Measurements from ENCODE around the gene AP5Z1. TPM values are rescaled to one million over a fixed set of nuclear protein-coding genes. Genes with fewer than 3 reads are reported as not detected.
A peak's percentile ranks its signal among the peaks of the same experiment; 100 is the strongest.

Gene AP5Z1
- polyA plus RNA-seq, 4 donors: 35.8 to 116 (median 64.2) TPM

GRCh38 chr7:4759211-4759610 is 16.2 kb upstream of the AP5Z1 start:
- H3K9me3 ChIP-seq (ENCODE audit: control insufficient read depth in 2 of 2, insufficient read depth in 1 of 2, low read depth in 1 of 2, low read length in 1 of 2): no peaks in the 10 kb centered on the region
- no peaks in the 10 kb centered on the region for H3K4me1 ChIP-seq (ENCODE audit: control insufficient read depth in 3 of 3, insufficient read depth in 2 of 3, low read depth in 1 of 3, low read length in 2 of 3)
- no peaks in the 10 kb centered on the region for H3K27me3 ChIP-seq (ENCODE audit: control insufficient read depth in 3 of 3, insufficient read depth in 3 of 3, low read length in 3 of 3)
- 95 to 98% (median 97%) methylated on average over 35 to 40 of the region's 40 CpGs for whole genome bisulfite sequencing, 3 donors
- peaks cover 17 to 95% (median 24%) of the 10 kb centered on the region in 3 donors for H3K36me3 ChIP-seq (ENCODE audit: control insufficient read depth in 3 of 3, insufficient read depth in 2 of 3, low read depth in 1 of 3, low read length in 3 of 3)
- FAIRE-seq (no peak), DNase-seq (no peak)
- H3K4me3 ChIP-seq (ENCODE audit: low read depth in 1 of 3, low read length in 3 of 3): no peak overlapping the region
- no peak overlapping the region for H3K27ac ChIP-seq (ENCODE audit: low read depth in 1 of 3, low read length in 2 of 3)

GRCh38 chr7:4760952-4761351 is 14.5 kb upstream of the AP5Z1 start:
- H3K4me1 ChIP-seq (ENCODE audit: control insufficient read depth in 3 of 3, insufficient read depth in 2 of 3, low read depth in 1 of 3, low read length in 2 of 3): no peaks in the 10 kb centered on the region
- H3K27ac ChIP-seq (ENCODE audit: low read depth in 1 of 3, low read length in 2 of 3): no peak overlapping the region
- H3K27me3 ChIP-seq (ENCODE audit: control insufficient read depth in 3 of 3, insufficient read depth in 3 of 3, low read length in 3 of 3): no peaks in the 10 kb centered on the region
- FAIRE-seq: no peak
- WGBS, 3 donors: 94 to 97% (median 97%) methylated on average over 26 of the region's 26 CpGs
- DNase-seq: no peak
- H3K4me3 ChIP-seq (ENCODE audit: low read depth in 1 of 3, low read length in 3 of 3): no peak overlapping the region
- H3K36me3 ChIP-seq (ENCODE audit: control insufficient read depth in 3 of 3, insufficient read depth in 2 of 3, low read depth in 1 of 3, low read length in 3 of 3): peaks cover 12 to 98% (median 21%) of the 10 kb centered on the region in 3 donors
- no peaks in the 10 kb centered on the region for H3K9me3 ChIP-seq (ENCODE audit: control insufficient read depth in 2 of 2, insufficient read depth in 1 of 2, low read depth in 1 of 2, low read length in 1 of 2)

GRCh38 chr7:4762121-4763055 is 13.0 kb upstream of the AP5Z1 start:
- FAIRE-seq (no peak), DNase-seq (no peak)
- peaks cover 10 to 97% (median 19%) of the 10 kb centered on the region in 3 donors for H3K36me3 ChIP-seq (ENCODE audit: control insufficient read depth in 3 of 3, insufficient read depth in 2 of 3, low read depth in 1 of 3, low read length in 3 of 3)
- H3K27ac ChIP-seq (ENCODE audit: low read depth in 1 of 3, low read length in 2 of 3): no peak overlapping the region
- H3K4me3 ChIP-seq (ENCODE audit: low read depth in 1 of 3, low read length in 3 of 3): no peak overlapping the region
- H3K4me1 ChIP-seq (ENCODE audit: control insufficient read depth in 3 of 3, insufficient read depth in 2 of 3, low read depth in 1 of 3, low read length in 2 of 3): no peaks in the 10 kb centered on the region
- no peaks in the 10 kb centered on the region for H3K9me3 ChIP-seq (ENCODE audit: control insufficient read depth in 2 of 2, insufficient read depth in 1 of 2, low read depth in 1 of 2, low read length in 1 of 2)
- WGBS, 3 donors: 93 to 96% (median 94%) methylated on average over 51 to 54 of the region's 54 CpGs
- no peaks in the 10 kb centered on the region for H3K27me3 ChIP-seq (ENCODE audit: control insufficient read depth in 3 of 3, insufficient read depth in 3 of 3, low read length in 3 of 3)

- DNase-seq (no peak), FAIRE-seq (no peak)
- H3K9me3 ChIP-seq (ENCODE audit: control insufficient read depth in 2 of 2, insufficient read depth in 1 of 2, low read depth in 1 of 2, low read length in 1 of 2): no peaks in the 10 kb centered on the region
- H3K4me1 ChIP-seq (ENCODE audit: control insufficient read depth in 3 of 3, insufficient read depth in 2 of 3, low read depth in 1 of 3, low read length in 2 of 3): no peaks in the 10 kb centered on the region
- peaks cover 10 to 93% (median 13%) of the 10 kb centered on the region in 3 donors for H3K36me3 ChIP-seq (ENCODE audit: control insufficient read depth in 3 of 3, insufficient read depth in 2 of 3, low read depth in 1 of 3, low read length in 3 of 3)
- 95% methylated on average over 32 of the region's 32 CpGs for WGBS, 3 donors
- H3K27me3 ChIP-seq (ENCODE audit: control insufficient read depth in 3 of 3, insufficient read depth in 3 of 3, low read length in 3 of 3): no peaks in the 10 kb centered on the region
- no peak overlapping the region for H3K27ac ChIP-seq (ENCODE audit: low read depth in 1 of 3, low read length in 2 of 3)
- no peak overlapping the region for H3K4me3 ChIP-seq (ENCODE audit: low read depth in 1 of 3, low read length in 3 of 3)
These were observed 12.2 kb upstream of the AP5Z1 start for GRCh38 chr7:4763091-4763793.

DNA sequence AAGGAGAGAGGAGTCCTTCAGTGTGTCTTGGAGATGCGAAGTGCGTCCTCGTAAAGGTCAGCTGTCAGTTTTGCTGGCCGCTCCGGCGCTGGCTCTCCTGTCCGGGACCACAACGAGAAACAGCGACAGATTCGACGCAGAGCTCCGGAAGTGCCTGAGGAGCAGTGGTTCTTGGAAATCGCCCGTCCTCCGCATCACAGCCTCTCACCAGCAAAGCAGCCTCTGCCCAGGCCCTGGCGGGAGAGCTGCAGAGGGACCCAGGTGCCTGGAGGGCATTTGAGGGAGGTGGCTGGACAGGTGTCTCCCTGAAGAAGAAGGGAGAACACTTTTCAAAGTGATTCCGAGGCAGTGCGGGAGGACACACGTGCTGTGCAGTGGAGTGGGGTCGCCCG is 11.6 kb upstream of the AP5Z1 start:
- no peak for DNase-seq
- Histone ChIP-seq H3K4me3 (ENCODE audit: low read depth in 1 of 3, low read length in 3 of 3) (no peak overlapping the region), H3K4me1 (ENCODE audit: control insufficient read depth in 3 of 3, insufficient read depth in 2 of 3, low read depth in 1 of 3, low read length in 2 of 3) (no peaks in the 10 kb centered on the region), H3K9me3 (ENCODE audit: control insufficient read depth in 2 of 2, insufficient read depth in 1 of 2, low read depth in 1 of 2, low read length in 1 of 2) (no peaks in the 10 kb centered on the region), H3K36me3 (ENCODE audit: control insufficient read depth in 3 of 3, insufficient read depth in 2 of 3, low read depth in 1 of 3, low read length in 3 of 3) (peaks cover 7 to 93% (median 13%) of the 10 kb centered on the region in 3 donors), H3K27ac (ENCODE audit: low read depth in 1 of 3, low read length in 2 of 3) (no peak overlapping the region), H3K27me3 (ENCODE audit: control insufficient read depth in 3 of 3, insufficient read depth in 3 of 3, low read length in 3 of 3) (no peaks in the 10 kb centered on the region)
- FAIRE-seq: no peak
- WGBS, 3 donors: 97 to 98% (median 98%) methylated on average over 21 of the region's 21 CpGs

DNA sequence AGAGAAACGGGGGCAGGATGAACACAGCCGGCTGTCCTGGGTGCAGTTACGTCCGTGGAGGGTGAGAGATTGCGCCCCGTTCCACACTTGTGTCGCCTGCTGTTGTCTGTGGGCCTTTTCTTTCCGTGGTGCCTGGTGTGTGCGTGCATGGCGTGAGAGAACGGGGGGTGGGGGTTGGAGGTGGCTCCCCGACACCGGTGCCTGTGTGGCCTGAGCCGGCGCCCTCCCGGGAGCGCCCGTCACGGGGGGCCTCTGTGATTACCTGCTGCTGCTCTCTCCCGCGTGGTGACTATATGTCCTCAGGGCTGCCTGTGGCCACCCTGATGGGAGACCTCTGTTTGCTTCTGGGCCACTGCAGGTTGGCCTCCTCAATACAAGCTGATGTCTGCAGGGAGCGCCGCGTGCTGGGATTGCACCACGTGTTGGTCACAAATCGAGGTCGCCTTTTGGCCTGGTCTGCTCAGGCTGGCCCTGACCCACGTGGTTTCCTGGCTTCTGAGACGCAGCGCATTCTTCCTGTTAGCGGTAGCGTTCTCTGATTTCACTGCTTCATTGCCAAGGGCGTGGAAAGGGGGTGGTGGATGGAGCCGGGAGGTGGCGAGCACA is 10.9 kb upstream of the AP5Z1 start:
- Histone ChIP-seq H3K36me3 (ENCODE audit: control insufficient read depth in 3 of 3, insufficient read depth in 2 of 3, low read depth in 1 of 3, low read length in 3 of 3) (peaks cover 7 to 90% (median 13%) of the 10 kb centered on the region in 3 donors), H3K27ac (ENCODE audit: low read depth in 1 of 3, low read length in 2 of 3) (no peak overlapping the region), H3K9me3 (ENCODE audit: control insufficient read depth in 2 of 2, insufficient read depth in 1 of 2, low read depth in 1 of 2, low read length in 1 of 2) (no peaks in the 10 kb centered on the region), H3K27me3 (ENCODE audit: control insufficient read depth in 3 of 3, insufficient read depth in 3 of 3, low read length in 3 of 3) (no peaks in the 10 kb centered on the region), H3K4me1 (ENCODE audit: control insufficient read depth in 3 of 3, insufficient read depth in 2 of 3, low read depth in 1 of 3, low read length in 2 of 3) (no peaks in the 10 kb centered on the region), H3K4me3 (ENCODE audit: low read depth in 1 of 3, low read length in 3 of 3) (no peak overlapping the region)
- no peak for DNase-seq
- no peak for FAIRE-seq
- 92 to 94% (median 94%) methylated on average over 35 of the region's 35 CpGs for WGBS, 3 donors

DNA sequence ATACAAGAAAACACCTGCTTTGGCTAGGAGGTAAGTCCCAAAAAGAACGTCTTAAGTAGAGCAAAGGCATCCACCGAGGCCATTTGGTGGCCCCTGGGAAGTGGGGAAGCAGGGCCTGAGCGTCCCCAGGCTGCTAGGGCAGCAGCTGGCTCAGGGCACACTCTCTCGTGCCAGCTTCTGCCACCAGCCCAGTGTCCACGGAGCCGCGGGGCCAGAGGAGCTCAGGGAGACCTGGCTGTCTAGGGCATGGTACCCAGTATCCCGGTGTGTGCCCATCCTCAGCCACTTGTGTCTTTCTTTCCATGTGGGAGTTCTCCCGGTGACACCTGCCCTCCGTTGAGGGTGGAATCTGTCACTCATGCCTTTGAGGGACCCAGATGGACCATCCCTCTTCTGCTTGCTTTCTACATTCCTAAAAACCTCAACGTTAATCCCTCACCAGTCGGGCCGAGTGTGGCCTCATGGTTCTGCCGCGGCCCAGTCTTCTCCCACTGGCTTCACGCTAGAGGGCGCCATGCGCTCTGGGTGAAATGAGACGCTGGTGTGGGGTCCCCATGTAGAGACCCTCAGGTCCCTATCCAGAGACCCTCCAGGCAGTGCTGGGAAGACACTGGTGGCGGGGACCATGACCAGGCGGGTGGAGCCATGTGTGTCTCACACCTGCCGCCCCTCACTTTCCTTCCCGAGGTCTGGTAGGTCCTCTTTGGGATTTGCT is 9.5 kb upstream of the AP5Z1 start:
- no peak for DNase-seq
- no peaks in the 10 kb centered on the region for H3K9me3 ChIP-seq (ENCODE audit: control insufficient read depth in 2 of 2, insufficient read depth in 1 of 2, low read depth in 1 of 2, low read length in 1 of 2)
- H3K36me3 ChIP-seq (ENCODE audit: control insufficient read depth in 3 of 3, insufficient read depth in 2 of 3, low read depth in 1 of 3, low read length in 3 of 3): peaks cover 7 to 78% (median 13%) of the 10 kb centered on the region in 3 donors
- 88 to 94% (median 90%) methylated on average over 23 of the region's 23 CpGs for WGBS, 3 donors
- no peak for FAIRE-seq
- H3K4me1 ChIP-seq (ENCODE audit: control insufficient read depth in 3 of 3, insufficient read depth in 2 of 3, low read depth in 1 of 3, low read length in 2 of 3): no peaks in the 10 kb centered on the region
- no peak overlapping the region for H3K4me3 ChIP-seq (ENCODE audit: low read depth in 1 of 3, low read length in 3 of 3)
- H3K27me3 ChIP-seq (ENCODE audit: control insufficient read depth in 3 of 3, insufficient read depth in 3 of 3, low read length in 3 of 3): no peaks in the 10 kb centered on the region
- H3K27ac ChIP-seq (ENCODE audit: low read depth in 1 of 3, low read length in 2 of 3): peak overlapping the region in 1 of 3 donors; percentile 50
